SK-N-SH (cell line): ENCODE data around the gene UBA5. TPM values are rescaled to one million over a fixed set of nuclear protein-coding genes. Genes with fewer than 3 reads are reported as not detected.

Experiments used
- CTCF ChIA-PET: fragments of 300-600, 350-600 bp; formaldehyde crosslinking; extraction: SDS; loops from one replicate; lab custom pipeline; 2021; lab: Yijun Ruan, JAX
- POLR2A ChIA-PET: fragments of 350-600 bp; sonication (Branson Sonifier 250); formaldehyde crosslinking; extraction: SDS; loops from one replicate; lab custom pipeline; 2020; ENCODE audit warnings: antibody characterized with exemption, inconsistent platforms; lab: Yijun Ruan, JAX
- DNase-seq: peaks from one replicate; pipeline ENCODE4 v3.0.0; 2012
- H2AFZ ChIP-seq: fragments of 200-600 bp; sonication (generic); 2 replicates; pipeline ENCODE4 v1.8.1; 2016; ENCODE audit warnings: antibody characterized with exemption, mild to moderate bottlenecking, low read depth
- H3F3A ChIP-seq: fragments of 200-600 bp; sonication (generic); replicated peaks from 2 replicates; pipeline ENCODE3; 2016; ENCODE audit warnings: antibody characterized with exemption, mild to moderate bottlenecking; ENCODE audit not compliant: insufficient read depth
- H3K27ac ChIP-seq, 2 experiments: fragments of 200-500 bp in 1 of 2; fragments of 200-600 bp in 1 of 2; sonication (Bioruptor generic) in 1 of 2; sonication (generic), shearing (Covaris generic) in 1 of 2; 2 replicates each; pipeline versions ENCODE4 v1.5.1 to v1.6.1; 2014 to 2016; ENCODE audit warnings: low read depth in 2 of 2, inconsistent platforms in 1 of 2, low read length in 1 of 2, mild to moderate bottlenecking in 1 of 2, mixed read lengths in 1 of 2
- H3K27me3 ChIP-seq: fragments of 200-600 bp; sonication (generic), shearing (Covaris generic); 2 replicates; pipeline ENCODE4 v1.6.1; 2016; ENCODE audit warnings: mixed run types; ENCODE audit not compliant: insufficient read depth
- H3K36me3 ChIP-seq, 2 experiments: fragments of 200-500 bp in 1 of 2; fragments of 200-600 bp in 1 of 2; sonication (Bioruptor generic) in 1 of 2; sonication (generic) in 1 of 2; replicated peaks in 1 of 2; 2 replicates each; pipeline versions ENCODE3 to v1.5.1; 2014 to 2016; ENCODE audit warnings: low read length in 1 of 2, mild to moderate bottlenecking in 1 of 2; ENCODE audit not compliant: insufficient read depth in 2 of 2, control insufficient read depth in 1 of 2
- H3K4me1 ChIP-seq, 2 experiments: fragments of 200-500 bp in 1 of 2; fragments of 200-600 bp in 1 of 2; sonication (Bioruptor generic) in 1 of 2; sonication (generic), shearing (Covaris generic) in 1 of 2; 2 replicates each; pipeline versions ENCODE4 v1.5.1 to v1.6.1; 2014 to 2016; ENCODE audit warnings: low read depth in 1 of 2, low read length in 1 of 2, mixed run types in 1 of 2; ENCODE audit not compliant: insufficient read depth in 2 of 2, control insufficient read depth in 1 of 2
- H3K4me2 ChIP-seq: fragments of 200-600 bp; sonication (generic), shearing (Covaris generic); 2 replicates; pipeline ENCODE4 v1.6.1; 2017; ENCODE audit warnings: mixed run types
- H3K4me3 ChIP-seq, 2 experiments: fragments of 200-500 bp in 1 of 2; fragments of 200-600 bp in 1 of 2; sonication (Bioruptor generic) in 1 of 2; sonication (generic), shearing (Covaris generic) in 1 of 2; 2 replicates each; pipeline versions ENCODE4 v1.5.1 to v1.8.1; 2014 to 2016; ENCODE audit warnings: low read depth in 2 of 2, inconsistent platforms in 1 of 2, low read length in 1 of 2, mild to moderate bottlenecking in 1 of 2, mixed read lengths in 1 of 2, moderate library complexity in 1 of 2
- H3K79me2 ChIP-seq: fragments of 200-600 bp; sonication (generic); 2 replicates; pipeline ENCODE4 v1.8.1; 2017; ENCODE audit warnings: mild to moderate bottlenecking; ENCODE audit not compliant: insufficient read depth
- H3K9ac ChIP-seq: fragments of 200-600 bp; sonication (generic); 2 replicates; pipeline ENCODE4 v1.6.1; 2017; ENCODE audit warnings: mixed run types
- H3K9me2 ChIP-seq: fragments of 200-600 bp; sonication (generic); 2 replicates; pipeline ENCODE4 v1.6.1; 2017; ENCODE audit warnings: mixed run types
- H3K9me3 ChIP-seq: fragments of 200-600 bp; sonication (generic); 2 replicates; pipeline ENCODE4 v1.6.1; 2017; ENCODE audit warnings: mixed run types, mild to moderate bottlenecking, moderate library complexity
- H4K20me1 ChIP-seq: fragments of 200-600 bp; sonication (generic); 2 replicates; pipeline ENCODE4 v1.6.1; 2017; ENCODE audit warnings: mild to moderate bottlenecking, mixed run types; ENCODE audit not compliant: insufficient read depth
- CHD2 ChIP-seq: fragments of 150-350 bp; IDR thresholded peaks from 2 replicates; pipeline ENCODE4 v1.6.1; 2018; ENCODE audit warnings: low read length; ENCODE audit not compliant: partially characterized antibody
- ELF1 ChIP-seq: IDR thresholded peaks from 2 replicates; pipeline ENCODE4 v1.4.0; 2012
- EZH2phosphoT487 ChIP-seq: fragments of 200-600 bp; sonication (generic); IDR thresholded peaks from 2 replicates; pipeline ENCODE4 v1.6.1; 2017; ENCODE audit warnings: low read depth, mixed run types, mild to moderate bottlenecking, antibody characterized with exemption, moderate library complexity, borderline replicate concordance
- FOXM1 ChIP-seq: IDR thresholded peaks from 2 replicates; pipeline ENCODE4 v1.4.0; 2012; ENCODE audit warnings: low read depth, mild to moderate bottlenecking
- GATA2 ChIP-seq: sonication (generic); formaldehyde crosslinking; IDR thresholded peaks from 2 replicates; pipeline ENCODE4 v1.5.0; 2020; ENCODE audit warnings: mild to moderate bottlenecking, missing genetic modification reagents
- MAX ChIP-seq: IDR thresholded peaks from 2 replicates; pipeline ENCODE4 v1.4.0; 2012; ENCODE audit warnings: low read depth
- MEF2A ChIP-seq: IDR thresholded peaks from 2 replicates; pipeline ENCODE4 v1.4.0; 2012; ENCODE audit warnings: low read depth, borderline replicate concordance
- NRF1 ChIP-seq: IDR thresholded peaks from 2 replicates; pipeline ENCODE4 v1.6.1; 2012; ENCODE audit warnings: low read depth, mild to moderate bottlenecking, low read length
- RAD21 ChIP-seq: IDR thresholded peaks from 2 replicates; pipeline ENCODE4 v1.6.1; 2012; ENCODE audit warnings: mild to moderate bottlenecking, low read length
- RFX5 ChIP-seq: IDR thresholded peaks from 2 replicates; pipeline ENCODE4 v1.6.1; 2012; ENCODE audit warnings: mild to moderate bottlenecking, improper control_type of control experiment, low read length
- RXRA ChIP-seq: IDR thresholded peaks from 2 replicates; pipeline ENCODE4 v1.4.0; 2012; ENCODE audit warnings: low read depth, mild to moderate bottlenecking, borderline replicate concordance
- SIN3A ChIP-seq: IDR thresholded peaks from 2 replicates; pipeline ENCODE4 v1.6.1; 2012; ENCODE audit warnings: low read depth, mild to moderate bottlenecking, low read length, moderate library complexity, borderline replicate concordance
- SMC3 ChIP-seq: IDR thresholded peaks from 2 replicates; pipeline ENCODE4 v1.6.1; 2012; ENCODE audit warnings: low read depth, low read length, improper control_type of control experiment
- TAF1 ChIP-seq: IDR thresholded peaks from 2 replicates; pipeline ENCODE4 v1.6.1; 2012; ENCODE audit warnings: low read depth, mild to moderate bottlenecking, low read length, moderate library complexity, borderline replicate concordance
- TCF12 ChIP-seq: IDR thresholded peaks from 2 replicates; pipeline ENCODE4 v1.4.0; 2012
- TEAD4 ChIP-seq: IDR thresholded peaks from 2 replicates; pipeline ENCODE4 v1.4.0; 2012; ENCODE audit warnings: mild to moderate bottlenecking, borderline replicate concordance; ENCODE audit not compliant: insufficient read depth
- YY1 ChIP-seq: IDR thresholded peaks from 2 replicates; pipeline ENCODE4 v1.4.0; 2012; ENCODE audit warnings: low read depth, mild to moderate bottlenecking
- WGBS: methylation state at CpG from one replicate; pipeline ENCODE4 v1.1.6; 2017; ENCODE audit warnings: low lambda C conversion rate; 5-methylcytosine and 5-hydroxymethylcytosine counted together
- polyA plus RNA-seq, 3 experiments: library from polyadenylated mRNA; depleted of rRNA; stranded (reverse); fragments of >200 nt; gene quantifications; 2 replicates each; pipeline ENCODE4 v1.2.3, GENCODE V29; 2012
- TF ChIP-seq, protein P1 (sequence below): fragments of 200-600 bp; sonication (generic); IDR thresholded peaks from 2 replicates; pipeline ENCODE4 v1.6.1; 2017; ENCODE audit warnings: antibody characterized with exemption, mild to moderate bottlenecking, moderate library complexity
- TF ChIP-seq, protein P2 (sequence below): IDR thresholded peaks from 2 replicates; pipeline ENCODE4 v1.4.0; 2012; ENCODE audit warnings: low read depth, borderline replicate concordance
- TF ChIP-seq, protein P3 (sequence below): IDR thresholded peaks from 2 replicates; pipeline ENCODE4; 2012

UBA5 gene
- polyA plus RNA-seq, 1 of the 3 experiments (the other 2 are of a cell fraction), result 38.3 TPM

DNA sequence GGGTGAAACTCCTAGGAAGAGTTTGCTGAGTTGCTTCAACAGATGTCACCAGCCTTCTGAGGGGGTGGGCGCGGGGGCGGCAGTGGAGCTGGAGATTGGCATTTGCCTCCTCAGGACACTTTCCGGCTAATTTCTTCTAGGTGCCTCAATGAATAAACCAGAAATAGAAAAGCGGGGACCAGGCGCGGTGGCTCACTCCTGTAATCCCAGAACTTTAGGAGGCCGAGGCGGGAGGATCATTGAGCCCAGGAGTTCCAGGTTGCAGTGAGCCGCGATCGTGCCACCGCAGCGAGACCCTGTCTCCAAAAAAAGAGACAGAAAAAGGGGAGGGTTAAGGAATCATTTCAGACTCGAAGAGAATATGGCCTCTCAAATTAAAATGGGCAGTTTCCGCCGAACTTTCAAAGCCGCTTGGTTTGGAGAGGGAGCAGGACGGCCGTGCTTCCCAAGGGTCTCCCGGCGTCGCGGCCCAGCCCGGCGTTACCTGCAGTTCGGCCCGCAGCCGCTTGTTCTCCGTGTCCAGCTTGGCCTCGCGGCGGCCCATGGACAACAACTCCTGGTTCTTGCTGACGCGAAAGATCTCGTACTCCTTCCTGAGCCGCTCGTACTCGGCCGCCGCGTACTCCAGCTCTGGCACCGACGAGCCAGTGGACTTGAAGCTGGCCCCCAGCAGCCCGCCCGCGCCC, 61.5 kb downstream of the UBA5 start:
- H3K4me2 ChIP-seq, result peak overlapping the region; percentile 82
- peak overlapping the region; percentile 91 for H3K9ac ChIP-seq
- peak overlapping the region; percentile 83 to 84 for H3K4me3 ChIP-seq
- peaks cover 13% of the 10 kb centered on the region; the same call in 1 of the 2 replicates for H4K20me1 ChIP-seq
- WGBS, result 9% methylated on average over 18 of the region's 47 CpGs
- 0 out of 2 replicates have a peak, but pooled peaks have one; percentile 12 for TF ChIP-seq SIN3A
- no peak for TF ChIP-seq RFX5
- no peak for TF ChIP-seq YY1
- no peak for TF ChIP-seq RXRA
- TF ChIP-seq, protein P1, sequence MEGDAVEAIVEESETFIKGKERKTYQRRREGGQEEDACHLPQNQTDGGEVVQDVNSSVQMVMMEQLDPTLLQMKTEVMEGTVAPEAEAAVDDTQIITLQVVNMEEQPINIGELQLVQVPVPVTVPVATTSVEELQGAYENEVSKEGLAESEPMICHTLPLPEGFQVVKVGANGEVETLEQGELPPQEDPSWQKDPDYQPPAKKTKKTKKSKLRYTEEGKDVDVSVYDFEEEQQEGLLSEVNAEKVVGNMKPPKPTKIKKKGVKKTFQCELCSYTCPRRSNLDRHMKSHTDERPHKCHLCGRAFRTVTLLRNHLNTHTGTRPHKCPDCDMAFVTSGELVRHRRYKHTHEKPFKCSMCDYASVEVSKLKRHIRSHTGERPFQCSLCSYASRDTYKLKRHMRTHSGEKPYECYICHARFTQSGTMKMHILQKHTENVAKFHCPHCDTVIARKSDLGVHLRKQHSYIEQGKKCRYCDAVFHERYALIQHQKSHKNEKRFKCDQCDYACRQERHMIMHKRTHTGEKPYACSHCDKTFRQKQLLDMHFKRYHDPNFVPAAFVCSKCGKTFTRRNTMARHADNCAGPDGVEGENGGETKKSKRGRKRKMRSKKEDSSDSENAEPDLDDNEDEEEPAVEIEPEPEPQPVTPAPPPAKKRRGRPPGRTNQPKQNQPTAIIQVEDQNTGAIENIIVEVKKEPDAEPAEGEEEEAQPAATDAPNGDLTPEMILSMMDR, result peak; percentile 41
- TF ChIP-seq, protein P2, sequence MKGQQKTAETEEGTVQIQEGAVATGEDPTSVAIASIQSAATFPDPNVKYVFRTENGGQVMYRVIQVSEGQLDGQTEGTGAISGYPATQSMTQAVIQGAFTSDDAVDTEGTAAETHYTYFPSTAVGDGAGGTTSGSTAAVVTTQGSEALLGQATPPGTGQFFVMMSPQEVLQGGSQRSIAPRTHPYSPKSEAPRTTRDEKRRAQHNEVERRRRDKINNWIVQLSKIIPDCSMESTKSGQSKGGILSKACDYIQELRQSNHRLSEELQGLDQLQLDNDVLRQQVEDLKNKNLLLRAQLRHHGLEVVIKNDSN, result no peak
- TF ChIP-seq TCF12, result no peak
- no peaks in the 10 kb centered on the region for H3K9me2 ChIP-seq
- DNase-seq, result no peak
- peak overlapping the region; percentile 80 for H2AFZ ChIP-seq
- ChIA-PET CTCF (interaction anchor here (0.6 to 1.1 kb wide), 5 partner anchors 10 to 943 kb away, joined by 3 to 4 read pairs (median 3); no protein-coding TSS in a partner anchor), POLR2A (interaction anchor here (1.5 kb wide), 1 partner anchor 62 kb away, joined by 5 read pairs; the partner anchor contains the start of genes ACAD11 and UBA5)
- H3K27ac ChIP-seq, result peak overlapping the region; percentile 85 to 88
- peaks cover 4 to 5% of the 10 kb centered on the region in 2 experiments; a peak in 3 of 4 replicates for H3K4me1 ChIP-seq
- peaks cover 20 to 24% of the 10 kb centered on the region in 2 experiments for H3K36me3 ChIP-seq
- H3K27me3 ChIP-seq, result no peaks in the 10 kb centered on the region
- H3F3A ChIP-seq, result peaks cover 7% of the 10 kb centered on the region
- H3K79me2 ChIP-seq, result peaks cover 28% of the 10 kb centered on the region
- no peaks in the 10 kb centered on the region for H3K9me3 ChIP-seq

DNA sequence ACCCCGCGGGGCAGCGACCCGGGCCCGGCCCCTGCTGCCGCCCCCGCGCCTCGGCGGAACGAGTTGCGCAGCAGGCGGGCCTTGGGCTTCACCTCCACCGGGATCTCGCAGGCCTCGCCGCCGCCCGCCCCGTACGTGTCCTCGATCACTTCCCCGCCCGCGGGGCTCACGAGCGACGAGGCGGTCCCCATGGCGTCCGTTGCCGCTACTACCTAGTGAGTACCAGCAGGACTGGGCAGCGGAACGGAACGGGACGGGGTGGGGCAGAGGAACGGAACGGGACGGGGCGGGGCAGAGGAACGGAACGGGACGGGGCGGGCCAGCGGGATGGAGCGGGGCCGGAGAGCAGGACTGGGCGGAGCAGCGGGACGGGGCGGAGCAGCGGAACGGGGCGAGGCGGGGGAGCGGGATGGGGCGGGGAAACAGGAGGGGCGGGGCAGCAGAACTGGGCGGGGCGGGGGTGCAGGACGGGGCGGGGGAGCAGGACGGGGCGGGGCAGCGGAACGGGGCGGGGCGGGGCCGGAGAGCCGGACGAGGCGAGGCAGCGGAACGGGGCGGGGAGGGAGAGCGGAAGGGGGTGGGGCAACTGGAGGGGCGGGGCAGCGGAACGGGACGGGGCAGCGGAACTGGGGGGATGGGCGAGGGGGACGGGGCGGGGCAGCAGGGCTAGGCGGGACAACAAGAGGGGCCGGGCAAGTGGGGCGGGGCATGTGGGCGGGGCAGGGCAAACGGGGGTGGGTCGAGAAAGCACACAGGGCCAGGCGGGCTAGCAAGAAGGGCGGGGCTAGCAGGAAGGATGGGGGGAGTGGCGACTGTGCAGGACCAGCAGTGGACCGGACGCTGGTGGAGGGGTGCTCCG, 62.3 kb downstream of the UBA5 start, which contains the start of gene NPHP3:
Gene NPHP3, minus strand, starts transcription at position 245 of the 859 bp plus-strand sequence. Its CDS starts 54 bp downstream, at position 191.
- H3K9ac ChIP-seq, result peak within 1 kb of the TSS; percentile 91
- peak within 1 kb of the TSS; percentile 85 to 96 for H3K27ac ChIP-seq
- H3K4me3 ChIP-seq, result peak within 1 kb of the TSS; percentile 83 to 84
- no peaks in the 10 kb centered on the region for H3K9me2 ChIP-seq
- 5% methylated on average over 64 of the region's 96 CpGs for WGBS
- peaks cover 4 to 5% of the 10 kb centered on the region in 2 experiments; a peak in 3 of 4 replicates for H3K4me1 ChIP-seq
- ChIA-PET CTCF (interaction anchor here (0.6 to 5.8 kb wide), 8 partner anchors 9 to 1490 kb away, joined by 3 to 42 read pairs (median 4); no protein-coding TSS in a partner anchor), POLR2A (interaction anchor here (1.5 kb wide), 1 partner anchor 63 kb away, joined by 5 read pairs; the partner anchor contains the start of genes ACAD11 and UBA5)
- peak within 1 kb of the TSS; percentile 83 for H3K4me2 ChIP-seq
- H4K20me1 ChIP-seq, result peaks cover 13% of the 10 kb centered on the region; the same call in 1 of the 2 replicates
- peaks cover 27% of the 10 kb centered on the region for H3K79me2 ChIP-seq
- DNase-seq, result peak; percentile 98
- peak within 1 kb of the TSS; percentile 92 for H2AFZ ChIP-seq
- H3K9me3 ChIP-seq, result no peaks in the 10 kb centered on the region
- peaks cover 7% of the 10 kb centered on the region for H3F3A ChIP-seq
- H3K36me3 ChIP-seq, result peaks cover 12 to 17% of the 10 kb centered on the region in 2 experiments
- no peaks in the 10 kb centered on the region for H3K27me3 ChIP-seq
- TF ChIP-seq EZH2phosphoT487 (no peak), TEAD4 (no peak), FOXM1 (no peak), ELF1 (no peak), CHD2 (no peak), MAX (0 out of 2 replicates have a peak, but pooled peaks have one; percentile 49), SMC3 (no peak), TAF1 (peak; percentile 79; the same call in 1 of the 2 replicates), RAD21 (no peak), YY1 (no peak), GATA2 (CRISPR knock-in tag) (no peak), MEF2A (no peak), RFX5 (no peak), NRF1 (no peak)
- TF ChIP-seq, protein P2, result no peak
- TF ChIP-seq, protein P3, sequence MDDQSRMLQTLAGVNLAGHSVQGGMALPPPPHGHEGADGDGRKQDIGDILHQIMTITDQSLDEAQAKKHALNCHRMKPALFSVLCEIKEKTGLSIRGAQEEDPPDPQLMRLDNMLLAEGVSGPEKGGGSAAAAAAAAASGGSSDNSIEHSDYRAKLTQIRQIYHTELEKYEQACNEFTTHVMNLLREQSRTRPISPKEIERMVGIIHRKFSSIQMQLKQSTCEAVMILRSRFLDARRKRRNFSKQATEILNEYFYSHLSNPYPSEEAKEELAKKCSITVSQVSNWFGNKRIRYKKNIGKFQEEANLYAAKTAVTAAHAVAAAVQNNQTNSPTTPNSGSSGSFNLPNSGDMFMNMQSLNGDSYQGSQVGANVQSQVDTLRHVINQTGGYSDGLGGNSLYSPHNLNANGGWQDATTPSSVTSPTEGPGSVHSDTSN, result no peak
